ENCODE data around the gene GGT6. TPM values are rescaled to one million over a fixed set of nuclear protein-coding genes. Genes with fewer than 3 reads are reported as not detected.

Gene GGT6
- total RNA-seq, 4 donors from 2014 or later = 214 to 308 (median 283) TPM

- Histone ChIP-seq H3K4me3 (no peak overlapping the region), H3K36me3 (no peaks in the 10 kb centered on the region), H3K27me3 (peaks cover 46% of the 10 kb centered on the region), H3K9me3 (no peaks in the 10 kb centered on the region), H3K27ac (no peak overlapping the region), H3K4me1 (peaks cover 0 to 16% (median 12%) of the 10 kb centered on the region in 4 donors)
- WGBS, 2 donors (ENCODE audit: low coverage in 1 of 2) = 77% methylated on average over 6 of the region's 7 CpGs; no CpG with 5 or more reads in 1 of the 2 donors
- no peak for DNase-seq
- TF ChIP-seq POLR2A (IDR thresholded peaks at IDR 0.05) = no peak
- in situ Hi-C loops (cut with MboI; ENCODE audit: low pct_ligation_motif_present in 1 of 4, low pct_unique_long_range_greater_than_20kb in 1 of 4, low sequenced_read_pairs in 3 of 4) = no loop called here
- intact Hi-C loops (cut with DNase I; ENCODE audit: low total_unique reads) = no loop called here
Measured at GRCh38 chr17:4585638-4585994, 25.2 kb upstream of the GGT6 start.

- H3K4me3 ChIP-seq = peak overlapping the region in 3 of 4 donors; percentile 23 to 45 (median 40)
- DNase-seq = no peak
- intact Hi-C loops (cut with DNase I; ENCODE audit: low total_unique reads) (no loop called here), in situ Hi-C loops (cut with MboI; ENCODE audit: low pct_ligation_motif_present in 1 of 4, low pct_unique_long_range_greater_than_20kb in 1 of 4, low sequenced_read_pairs in 3 of 4) (no loop called here)
- H3K27me3 ChIP-seq = peaks cover 46% of the 10 kb centered on the region
- 27% methylated on average over 47 of the region's 57 CpGs; no CpG with 5 or more reads in 1 of the 2 donors for WGBS, 2 donors (ENCODE audit: low coverage in 1 of 2)
- H3K27ac ChIP-seq = peak overlapping the region in 1 of 4 donors; percentile 9
- TF ChIP-seq POLR2A (IDR thresholded peaks at IDR 0.05) = no peak
- TF ChIP-seq EP300 (IDR thresholded peaks at IDR 0.05; ENCODE audit: low read depth) = no peak
- TF ChIP-seq, protein P1, sequence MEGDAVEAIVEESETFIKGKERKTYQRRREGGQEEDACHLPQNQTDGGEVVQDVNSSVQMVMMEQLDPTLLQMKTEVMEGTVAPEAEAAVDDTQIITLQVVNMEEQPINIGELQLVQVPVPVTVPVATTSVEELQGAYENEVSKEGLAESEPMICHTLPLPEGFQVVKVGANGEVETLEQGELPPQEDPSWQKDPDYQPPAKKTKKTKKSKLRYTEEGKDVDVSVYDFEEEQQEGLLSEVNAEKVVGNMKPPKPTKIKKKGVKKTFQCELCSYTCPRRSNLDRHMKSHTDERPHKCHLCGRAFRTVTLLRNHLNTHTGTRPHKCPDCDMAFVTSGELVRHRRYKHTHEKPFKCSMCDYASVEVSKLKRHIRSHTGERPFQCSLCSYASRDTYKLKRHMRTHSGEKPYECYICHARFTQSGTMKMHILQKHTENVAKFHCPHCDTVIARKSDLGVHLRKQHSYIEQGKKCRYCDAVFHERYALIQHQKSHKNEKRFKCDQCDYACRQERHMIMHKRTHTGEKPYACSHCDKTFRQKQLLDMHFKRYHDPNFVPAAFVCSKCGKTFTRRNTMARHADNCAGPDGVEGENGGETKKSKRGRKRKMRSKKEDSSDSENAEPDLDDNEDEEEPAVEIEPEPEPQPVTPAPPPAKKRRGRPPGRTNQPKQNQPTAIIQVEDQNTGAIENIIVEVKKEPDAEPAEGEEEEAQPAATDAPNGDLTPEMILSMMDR (IDR thresholded peaks at IDR 0.05) = no peak
- no peak for TF ChIP-seq POLR2AphosphoS5 (IDR thresholded peaks at IDR 0.05)
- H3K4me1 ChIP-seq = peaks cover 0 to 16% (median 12%) of the 10 kb centered on the region in 4 donors
- H3K9me3 ChIP-seq = no peaks in the 10 kb centered on the region
- H3K36me3 ChIP-seq = no peaks in the 10 kb centered on the region
Measured at GRCh38 chr17:4584917-4585637, 24.7 kb upstream of the GGT6 start.

DNA sequence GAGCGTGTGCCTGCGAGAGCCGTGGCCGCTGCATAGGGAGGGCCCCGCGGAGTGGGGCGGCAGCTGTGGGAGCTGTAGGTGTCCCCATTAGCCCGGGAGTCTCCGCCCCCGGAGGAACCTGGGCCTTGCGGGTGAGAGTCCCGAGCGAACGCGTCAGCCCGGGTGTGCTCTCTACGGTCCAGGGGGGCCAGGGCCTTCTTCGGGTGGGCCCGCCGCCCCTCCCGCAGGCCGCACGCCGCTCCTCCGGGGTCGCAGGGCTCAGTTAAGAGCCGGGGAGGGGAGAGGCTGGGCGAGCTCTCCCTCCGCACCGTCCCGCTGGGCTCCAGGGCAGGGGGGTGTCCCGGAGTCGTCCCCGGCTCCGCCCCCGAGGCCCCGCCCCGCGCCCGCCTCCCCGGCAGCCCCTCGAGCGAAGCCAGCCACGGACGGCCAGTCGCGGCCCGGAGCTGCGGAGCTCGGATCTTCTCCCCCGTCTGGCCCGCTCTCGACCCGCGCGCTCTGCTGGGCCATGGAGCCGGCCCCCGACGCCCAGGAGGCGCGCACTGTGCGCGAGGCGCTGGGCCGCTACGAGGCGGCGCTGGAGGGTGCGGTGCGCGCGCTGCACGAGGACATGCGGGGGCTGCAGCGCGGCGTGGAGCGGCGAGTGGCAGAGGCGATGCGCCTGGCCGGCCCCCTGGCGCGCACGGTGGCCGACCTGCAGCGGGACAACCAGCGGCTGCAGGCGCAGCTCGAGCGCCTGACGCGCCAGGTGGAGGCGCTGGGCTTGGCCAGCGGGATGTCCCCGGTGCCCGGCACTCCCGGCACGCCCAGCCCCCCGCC lies 23.9 kb upstream of the GGT6 start, which contains the start of gene SMTNL2:
SMTNL2 (plus strand) TSS at position 429 of the 816 bp plus-strand sequence; CDS start at position 506, 77 bp downstream.
- H3K4me1 ChIP-seq = peaks cover 0 to 16% (median 12%) of the 10 kb centered on the region in 4 donors
- intact Hi-C loops (cut with DNase I; ENCODE audit: low total_unique reads) (no loop called here), in situ Hi-C loops (cut with MboI; ENCODE audit: low pct_ligation_motif_present in 1 of 4, low pct_unique_long_range_greater_than_20kb in 1 of 4, low sequenced_read_pairs in 3 of 4) (no loop called here)
- H3K27ac ChIP-seq = peak within 1 kb of the TSS in 1 of 4 donors; percentile 9
- TF ChIP-seq, protein P1 (IDR thresholded peaks at IDR 0.05) = no peak
- no peak for TF ChIP-seq POLR2A (IDR thresholded peaks at IDR 0.05)
- no peak for TF ChIP-seq POLR2AphosphoS5 (IDR thresholded peaks at IDR 0.05)
- TF ChIP-seq EP300 (IDR thresholded peaks at IDR 0.05; ENCODE audit: low read depth) = no peak
- DNase-seq = no peak
- WGBS, 2 donors (ENCODE audit: low coverage in 1 of 2) = 1% methylated on average over 52 of the region's 100 CpGs; no CpG with 5 or more reads in 1 of the 2 donors
- no peaks in the 10 kb centered on the region for H3K36me3 ChIP-seq
- peak within 1 kb of the TSS; percentile 2 to 45 (median 32) for H3K4me3 ChIP-seq
- no peaks in the 10 kb centered on the region for H3K9me3 ChIP-seq
- H3K27me3 ChIP-seq = peaks cover 46% of the 10 kb centered on the region

DNA sequence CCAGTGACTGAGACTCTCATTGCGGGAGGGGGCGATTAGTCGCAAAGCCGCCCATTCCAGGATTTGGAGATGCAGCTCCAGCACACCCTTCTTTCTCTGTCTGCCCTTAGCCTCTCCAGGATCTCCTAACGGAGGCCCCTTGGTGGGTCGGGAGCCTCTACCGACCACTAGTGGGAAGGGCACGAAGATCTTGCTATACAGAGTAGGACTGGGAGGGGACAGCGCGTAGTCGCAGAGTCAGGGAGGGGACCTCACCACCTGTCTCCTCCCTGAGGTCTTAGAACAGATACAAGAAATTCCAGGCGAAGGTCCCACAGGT lies 23.4 kb upstream of the GGT6 start:
- no peak for TF ChIP-seq POLR2A (IDR thresholded peaks at IDR 0.05)
- no peak for TF ChIP-seq EP300 (IDR thresholded peaks at IDR 0.05; ENCODE audit: low read depth)
- TF ChIP-seq, protein P1 (IDR thresholded peaks at IDR 0.05) = peak in 2 of 5 experiments; percentile 12 to 15
- no peak for TF ChIP-seq POLR2AphosphoS5 (IDR thresholded peaks at IDR 0.05)
- H3K27me3 ChIP-seq = peaks cover 46% of the 10 kb centered on the region
- no peak for DNase-seq
- peak overlapping the region in 3 of 4 donors; percentile 23 to 45 (median 40) for H3K4me3 ChIP-seq
- intact Hi-C loops (cut with DNase I; ENCODE audit: low total_unique reads) = no loop called here
- in situ Hi-C loops (cut with MboI; ENCODE audit: low pct_ligation_motif_present in 1 of 4, low pct_unique_long_range_greater_than_20kb in 1 of 4, low sequenced_read_pairs in 3 of 4) = no loop called here
- peaks cover 0 to 16% (median 12%) of the 10 kb centered on the region in 4 donors for H3K4me1 ChIP-seq
- WGBS, 2 donors (ENCODE audit: low coverage in 1 of 2) = 18% methylated on average over 12 of the region's 12 CpGs; no CpG with 5 or more reads in 1 of the 2 donors
- no peaks in the 10 kb centered on the region for H3K9me3 ChIP-seq
- H3K27ac ChIP-seq = no peak overlapping the region
- H3K36me3 ChIP-seq = no peaks in the 10 kb centered on the region
